Fibroblast of pulmonary artery (primary cell): ENCODE results near the gene TSC22D1.

ENCODE experiments used
- DNase-seq: peaks from one replicate; pipeline ENCODE4 v3.0.0-alpha.2; 2010; ENCODE audit warnings: low read depth
- H3K4me3 ChIP-seq: replicated peaks from 2 replicates; pipeline ENCODE4 v1.5.1; 2011; ENCODE audit warnings: low read depth, mild to moderate bottlenecking, control low read depth, low read length, moderate library complexity
- CTCF ChIP-seq: IDR thresholded peaks from 2 replicates; pipeline ENCODE4 v1.5.1; 2011; ENCODE audit warnings: mild to moderate bottlenecking, control low read depth, low read length, inconsistent platforms; ENCODE audit errors: missing control alignments

Gene TSC22D1

GRCh38 chr13:44425041-44425814 is 150.9 kb downstream of the TSC22D1 start:
- no peak for DNase-seq
- TF ChIP-seq CTCF, result no peak
- no peak overlapping the region for H3K4me3 ChIP-seq

DNA sequence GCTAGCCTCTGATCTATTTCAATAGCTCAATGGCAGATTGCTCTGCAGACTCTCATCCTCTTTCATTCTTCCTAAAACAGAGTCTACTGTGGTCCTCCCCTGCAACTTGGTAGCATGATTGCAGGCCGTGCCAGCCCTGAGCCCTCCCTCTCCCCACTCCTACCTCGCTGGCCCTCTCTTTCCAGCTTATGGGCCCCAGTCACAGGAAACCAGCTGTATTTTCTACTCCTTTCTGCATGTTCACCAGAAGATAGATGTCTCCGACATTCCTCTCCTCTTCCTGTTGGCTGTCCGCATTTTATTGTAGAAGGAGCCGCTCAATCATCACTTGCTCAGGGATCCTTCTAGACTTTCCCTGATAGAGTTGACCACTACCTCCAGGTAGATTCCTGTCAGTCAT is 152.3 kb downstream of the TSC22D1 start:
- no peak overlapping the region for H3K4me3 ChIP-seq
- DNase-seq, result no peak
- TF ChIP-seq CTCF, result no peak

- no peak overlapping the region for H3K4me3 ChIP-seq
- DNase-seq, result peak; percentile 57
- TF ChIP-seq CTCF, result no peak
Measured at GRCh38 chr13:44422755-44423643, 153.1 kb downstream of the TSC22D1 start.

GRCh38 chr13:44421853-44422525 is 154.1 kb downstream of the TSC22D1 start:
- DNase-seq, result no peak
- no peak overlapping the region for H3K4me3 ChIP-seq
- TF ChIP-seq CTCF, result no peak

DNA sequence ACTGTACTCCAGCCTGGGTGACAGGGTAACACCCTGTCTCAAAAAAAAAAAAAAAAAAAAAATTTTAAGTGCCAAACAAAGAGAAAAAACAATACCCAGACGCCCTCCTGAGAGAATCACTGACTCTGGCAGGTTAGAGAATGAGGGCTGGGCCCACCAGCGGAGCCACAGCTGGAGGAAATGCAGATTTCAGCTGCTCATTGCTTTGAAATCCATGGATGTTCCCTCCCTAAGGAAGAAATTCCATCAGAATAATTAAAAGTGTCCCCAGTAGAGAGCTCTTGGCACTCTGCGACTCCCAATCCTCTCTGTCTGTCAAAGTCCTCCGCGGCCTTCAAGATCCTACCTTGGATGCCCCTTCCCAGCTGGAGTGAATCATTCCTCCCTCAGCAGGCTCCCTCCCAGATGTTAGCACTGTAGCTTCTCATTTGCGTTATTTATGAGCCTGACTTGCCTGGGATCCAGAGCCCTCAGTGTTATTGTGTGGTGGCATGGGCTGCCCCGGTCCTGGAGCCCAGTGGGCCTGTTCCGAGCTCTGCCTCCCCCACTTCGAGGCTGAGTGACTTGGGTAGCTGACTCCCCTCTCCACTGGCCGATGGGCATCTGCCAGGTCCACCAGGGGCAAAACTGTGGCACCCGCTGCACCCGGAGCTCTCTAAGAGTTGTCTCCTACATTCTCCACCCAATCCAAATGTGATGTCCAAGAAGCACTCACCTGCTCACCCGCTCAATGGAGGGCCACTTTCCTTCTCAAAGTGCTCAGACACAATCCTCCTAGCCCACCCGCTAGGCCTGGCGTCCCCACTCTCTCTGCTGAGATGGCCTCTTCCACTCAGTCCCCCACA is 155.5 kb downstream of the TSC22D1 start:
- TF ChIP-seq CTCF, result no peak
- H3K4me3 ChIP-seq, result no peak overlapping the region
- no peak for DNase-seq

DNA sequence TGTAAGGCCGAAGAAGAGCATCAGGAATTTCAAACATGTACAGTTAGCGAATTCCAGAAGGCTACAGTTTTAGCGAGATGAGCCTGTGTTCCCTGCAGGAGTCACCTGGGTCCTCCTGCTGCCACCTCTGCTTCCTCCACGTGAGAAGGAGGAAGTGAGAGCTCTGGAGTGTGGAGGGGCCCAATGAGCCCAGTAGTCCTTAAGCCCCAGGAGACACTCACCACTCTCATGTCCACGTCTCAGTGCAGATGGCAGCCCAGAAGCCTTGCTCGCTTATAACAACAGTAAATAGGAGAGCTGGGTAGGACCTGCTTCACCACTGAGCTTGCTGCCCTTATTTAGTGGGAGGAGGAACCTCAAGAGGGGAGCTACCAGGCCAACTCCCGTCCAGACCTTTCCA is 158.3 kb downstream of the TSC22D1 start:
- H3K4me3 ChIP-seq, result no peak overlapping the region
- no peak for TF ChIP-seq CTCF

More for the DNA sequence above, 158.3 kb downstream of the TSC22D1 start:
- DNase-seq, result no peak
